HG02870 (cell line): ENCODE data around the gene FAM20C.

Experiments used
- ATAC-seq: cut with Tn5 transposase; IDR thresholded peaks from one replicate; pipeline ENCODE4 v1.9.1; 2021; ENCODE audit warnings: mild to moderate bottlenecking, moderate library complexity; ENCODE audit not compliant: unreplicated experiment

The FAM20C gene

DNA sequence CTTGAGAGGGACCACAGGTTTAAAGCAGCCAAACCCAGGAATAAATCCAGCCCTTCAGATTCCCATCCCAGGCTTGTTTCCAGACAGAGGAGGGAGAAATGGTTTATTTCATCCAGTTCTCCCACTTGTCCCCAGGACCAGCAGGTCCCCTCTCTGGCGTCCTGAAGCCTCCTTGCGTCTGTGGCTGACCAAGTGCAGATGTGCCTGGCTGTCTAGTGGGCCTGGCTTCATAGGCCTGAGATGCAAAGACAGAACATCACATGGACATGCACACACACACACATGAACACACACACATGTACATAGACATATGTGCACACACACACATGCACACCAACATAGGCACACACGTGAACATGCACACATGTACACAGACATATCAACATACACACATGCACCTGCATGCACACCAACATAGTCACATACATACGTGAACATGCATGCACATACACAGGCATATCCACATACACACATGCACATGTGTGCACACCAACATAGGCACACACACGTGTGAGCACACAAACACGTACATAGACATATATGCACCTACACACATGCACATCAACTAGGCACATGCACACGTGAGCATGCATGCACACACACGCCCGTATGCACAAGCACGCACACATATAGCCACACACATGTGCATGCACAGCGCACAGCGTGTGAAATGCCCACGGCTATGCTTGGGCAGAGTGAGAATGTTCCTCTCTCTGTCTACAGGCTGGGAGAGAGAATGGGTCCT lies 108.3 kb downstream of the FAM20C start:
- no peak for ATAC-seq

DNA sequence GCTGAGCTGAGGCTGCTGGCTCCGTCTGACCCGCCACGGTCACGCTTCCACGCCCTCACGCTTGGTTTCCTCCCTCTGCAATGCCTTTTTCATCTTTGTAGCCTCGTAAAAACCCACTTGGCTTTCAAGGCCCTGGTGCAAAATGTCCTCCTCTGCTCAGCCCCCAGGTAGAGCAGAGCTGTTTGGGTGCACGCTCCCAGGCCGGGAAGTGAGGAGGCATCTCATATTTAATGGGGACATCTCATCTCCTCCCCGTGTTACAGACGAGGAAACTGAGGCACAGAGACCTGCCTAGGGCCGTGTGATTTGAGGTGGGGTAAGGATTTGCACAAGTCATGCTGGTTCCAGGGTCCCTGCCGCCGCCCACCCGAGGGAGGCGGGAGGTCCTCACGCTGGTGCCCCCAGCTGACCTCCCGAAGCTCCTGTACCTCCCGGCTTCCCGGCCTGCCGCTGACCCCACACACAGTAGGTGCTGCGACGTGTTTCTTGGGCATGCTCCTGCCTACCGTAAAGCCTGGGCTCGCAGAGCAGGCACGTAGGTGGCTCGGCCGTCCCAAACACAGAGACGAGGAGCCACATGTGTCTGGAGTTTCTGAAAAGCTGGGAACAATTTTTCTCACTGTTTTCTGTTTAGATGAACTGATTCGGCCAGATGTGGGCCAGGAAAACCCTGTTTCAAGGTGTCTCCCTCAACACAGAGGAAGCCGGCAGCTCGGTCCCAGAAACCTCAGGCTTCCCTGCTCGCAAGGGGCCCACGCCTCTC lies 109.1 kb downstream of the FAM20C start:
- ATAC-seq: no peak

GRCh38 chr7:302054-302992 lies 110.0 kb downstream of the FAM20C start:
- ATAC-seq: no peak

- no peak for ATAC-seq
Measured at GRCh38 chr7:303425-303824, 111.1 kb downstream of the FAM20C start.

GRCh38 chr7:303884-304573 lies 111.7 kb downstream of the FAM20C start:
- ATAC-seq: no peak

DNA sequence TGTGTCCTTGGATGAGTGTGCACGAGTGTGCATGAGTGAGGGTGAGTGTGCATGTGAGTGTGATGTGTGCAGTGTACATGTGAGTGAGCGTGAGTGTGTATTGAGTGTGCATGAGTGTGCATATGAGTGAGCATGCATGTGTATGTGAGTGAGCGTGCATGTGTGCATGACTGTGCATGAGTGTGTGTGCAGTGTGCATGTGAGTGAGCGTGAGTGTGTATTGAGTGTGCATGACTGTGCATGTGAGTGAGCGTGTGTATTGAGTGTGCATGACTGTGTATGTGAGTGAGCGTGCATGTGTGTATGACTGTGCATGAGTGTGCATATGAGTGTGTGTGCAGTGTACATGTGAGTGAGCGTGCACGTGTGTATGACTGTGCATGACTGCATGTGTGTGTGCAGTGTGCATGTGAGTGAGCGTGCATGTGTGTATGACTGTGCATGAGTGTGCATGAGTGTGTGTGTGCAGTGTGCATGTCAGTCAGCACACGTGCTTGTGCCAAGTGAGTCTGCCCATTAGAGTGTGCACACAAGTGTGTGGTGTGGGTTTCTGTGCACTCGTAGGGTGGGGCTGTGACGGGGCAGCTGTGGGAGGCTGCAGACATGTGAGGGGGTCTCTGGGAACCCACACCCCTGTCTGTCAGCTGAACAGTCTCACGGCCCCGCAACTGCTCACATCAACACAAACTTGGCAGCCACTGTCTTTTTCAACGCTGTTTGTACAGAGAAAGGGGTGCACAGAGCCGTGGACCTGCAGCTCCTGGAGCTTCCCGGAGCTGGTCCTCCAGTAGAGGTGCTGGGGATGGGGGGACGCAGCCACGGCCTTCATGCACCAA lies 112.4 kb downstream of the FAM20C start:
- ATAC-seq: no peak

GRCh38 chr7:305410-306151 lies 113.2 kb downstream of the FAM20C start:
- ATAC-seq: no peak

GRCh38 chr7:307970-308369 lies 115.6 kb downstream of the FAM20C start:
- no peak for ATAC-seq

DNA sequence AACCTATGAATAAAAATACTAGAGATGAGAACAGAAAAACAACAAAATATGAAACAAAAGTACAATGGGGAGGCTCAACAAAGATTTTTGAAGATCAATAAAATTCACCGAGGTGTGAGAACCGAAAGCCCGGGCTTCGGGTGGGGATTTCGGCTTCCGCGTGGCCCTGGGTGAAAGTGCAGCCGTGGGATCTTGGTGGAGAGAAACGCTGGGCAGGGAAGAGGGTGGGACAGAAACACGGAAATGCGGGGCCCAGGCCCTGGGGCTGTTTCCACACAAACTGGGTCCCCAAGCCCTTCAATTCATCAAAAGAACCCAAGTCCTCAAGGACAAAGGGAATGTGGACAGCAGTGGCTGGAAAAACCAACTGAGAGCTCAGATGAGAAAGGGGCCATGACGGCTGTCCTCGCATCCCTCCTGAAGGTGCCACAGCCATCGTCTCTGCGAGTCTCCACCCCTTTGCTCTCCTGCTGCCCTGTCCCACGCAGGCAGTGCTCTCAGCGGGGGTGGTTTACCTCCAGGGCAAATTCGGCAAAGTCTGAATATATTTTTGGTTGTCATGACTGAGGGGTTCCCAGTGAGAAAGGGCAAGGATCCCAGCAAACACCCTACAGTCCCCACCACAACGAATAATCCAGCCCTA lies 117.3 kb downstream of the FAM20C start:
- ATAC-seq: no peak
